H4 (cell line): ENCODE measurements around the gene SLC8A1. TPM values are rescaled to one million over a fixed set of nuclear protein-coding genes. Genes with fewer than 3 reads are reported as not detected.

Source experiments
- DNase-seq: peaks from one replicate; pipeline ENCODE4 v3.0.0-alpha.2; 2015; ENCODE audit warnings: low spot score
- total RNA-seq: library from RNA; depleted of rRNA; stranded (reverse); fragments of >200 nt; shearing (Covaris generic); gene quantifications from 2 replicates; pipeline ENCODE4 v1.2.3, GENCODE V29; 2014

SLC8A1 gene
- total RNA-seq, 1 experiment from 2014 or later: not detected

GRCh38 chr2:40274270-40274669, 177.6 kb downstream of the SLC8A1 start:
- no peak for DNase-seq

- DNase-seq: no peak
Observed at GRCh38 chr2:40273734-40274182, 178.1 kb downstream of the SLC8A1 start.

- DNase-seq: no peak
Observed at GRCh38 chr2:40271094-40271493, 180.8 kb downstream of the SLC8A1 start.

- DNase-seq: no peak
Observed at GRCh38 chr2:40270372-40270771, 181.5 kb downstream of the SLC8A1 start.

GRCh38 chr2:40268566-40268965, 183.3 kb downstream of the SLC8A1 start:
- DNase-seq: no peak

GRCh38 chr2:40266201-40266600, 185.7 kb downstream of the SLC8A1 start:
- DNase-seq: no peak

GRCh38 chr2:40265602-40266001, 186.3 kb downstream of the SLC8A1 start:
- DNase-seq: no peak

- DNase-seq: no peak
Observed at GRCh38 chr2:40261042-40261441, 190.8 kb downstream of the SLC8A1 start.

GRCh38 chr2:40260437-40260836, 191.5 kb downstream of the SLC8A1 start:
- DNase-seq: no peak

- no peak for DNase-seq
Observed at GRCh38 chr2:40259900-40260299, 192.0 kb downstream of the SLC8A1 start.

- no peak for DNase-seq
Observed at GRCh38 chr2:40258135-40258457, 193.8 kb downstream of the SLC8A1 start.

GRCh38 chr2:40257340-40258134, 194.4 kb downstream of the SLC8A1 start:
- no peak for DNase-seq

- DNase-seq: peak; percentile 37
Observed at GRCh38 chr2:40256649-40257048, 195.2 kb downstream of the SLC8A1 start.

- no peak for DNase-seq
Observed at GRCh38 chr2:40256008-40256407, 195.9 kb downstream of the SLC8A1 start.

GRCh38 chr2:40255103-40255502, 196.8 kb downstream of the SLC8A1 start:
- no peak for DNase-seq

GRCh38 chr2:40254611-40255010, 197.3 kb downstream of the SLC8A1 start:
- no peak for DNase-seq

GRCh38 chr2:40251137-40251536, 200.8 kb downstream of the SLC8A1 start:
- DNase-seq: no peak

- no peak for DNase-seq
Observed at GRCh38 chr2:40249577-40249976, 202.3 kb downstream of the SLC8A1 start.

- no peak for DNase-seq
Observed at GRCh38 chr2:40248294-40248693, 203.6 kb downstream of the SLC8A1 start.

- peak; percentile 51 for DNase-seq
Observed at GRCh38 chr2:40244675-40245074, 207.2 kb downstream of the SLC8A1 start.

- no peak for DNase-seq
Observed at GRCh38 chr2:40244251-40244650, 207.6 kb downstream of the SLC8A1 start.

GRCh38 chr2:40243581-40244187, 208.2 kb downstream of the SLC8A1 start:
- peak; percentile 18 for DNase-seq

- DNase-seq: no peak
Observed at GRCh38 chr2:40242315-40242714, 209.6 kb downstream of the SLC8A1 start.

- peak; percentile 64 for DNase-seq
Observed at GRCh38 chr2:40240070-40240469, 211.8 kb downstream of the SLC8A1 start.
